ENCODE data around the gene KCNAB1. TPM values are rescaled to one million over a fixed set of nuclear protein-coding genes. Genes with fewer than 3 reads are reported as not detected.

Gene KCNAB1
- total RNA-seq, 1 donor from 2014 or later = 16.5 TPM

DNA sequence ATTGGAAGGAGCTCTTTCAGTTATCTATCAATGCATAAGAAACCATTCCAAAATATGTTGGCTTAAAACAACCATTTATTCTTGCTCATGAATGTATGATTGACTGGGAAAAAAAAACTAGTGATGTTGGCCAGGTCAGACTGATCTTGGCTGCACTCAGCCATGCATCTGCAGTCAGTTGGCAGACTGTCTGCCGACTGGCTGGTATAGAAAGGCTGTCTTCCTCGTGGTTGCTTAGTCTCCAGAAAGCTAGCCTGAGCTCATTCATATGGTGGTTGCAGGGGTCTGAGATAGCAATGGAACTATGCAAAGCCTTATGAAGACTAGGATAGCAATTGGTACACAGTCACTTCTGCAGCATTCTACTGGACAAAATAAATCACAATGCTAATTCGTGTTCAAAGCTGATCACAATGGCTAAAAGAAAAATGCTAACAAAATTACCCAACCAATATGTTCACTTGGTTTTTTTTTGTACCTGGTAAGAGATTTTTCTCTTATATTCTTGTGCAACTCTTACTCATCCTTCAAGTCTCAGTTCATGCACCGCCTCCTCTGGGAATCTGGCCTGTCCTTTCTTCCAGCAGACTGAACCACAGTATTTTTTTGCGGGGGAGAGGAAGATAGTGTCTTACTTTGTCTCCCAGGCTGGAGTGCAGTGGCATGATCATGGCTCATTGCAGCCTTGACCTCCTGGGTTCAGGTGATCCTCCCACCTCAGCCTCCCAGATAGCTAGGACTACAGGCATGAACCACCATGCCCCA lies 126.8 kb downstream of the KCNAB1 start:
- peaks cover 5% of the 10 kb centered on the region for H3K4me1 Mint-ChIP-seq (ENCODE audit: low read depth, unreplicated experiment)
- no peak overlapping the region for H3K27ac Mint-ChIP-seq (ENCODE audit: unreplicated experiment)
- no peak for DNase-seq
- H3K27me3 Mint-ChIP-seq (ENCODE audit: unreplicated experiment) = no peaks in the 10 kb centered on the region
- H3K36me3 Mint-ChIP-seq (ENCODE audit: unreplicated experiment) = no peaks in the 10 kb centered on the region
- H3K4me3 Mint-ChIP-seq (ENCODE audit: unreplicated experiment) = no peak overlapping the region
- TF ChIP-seq, protein P1, sequence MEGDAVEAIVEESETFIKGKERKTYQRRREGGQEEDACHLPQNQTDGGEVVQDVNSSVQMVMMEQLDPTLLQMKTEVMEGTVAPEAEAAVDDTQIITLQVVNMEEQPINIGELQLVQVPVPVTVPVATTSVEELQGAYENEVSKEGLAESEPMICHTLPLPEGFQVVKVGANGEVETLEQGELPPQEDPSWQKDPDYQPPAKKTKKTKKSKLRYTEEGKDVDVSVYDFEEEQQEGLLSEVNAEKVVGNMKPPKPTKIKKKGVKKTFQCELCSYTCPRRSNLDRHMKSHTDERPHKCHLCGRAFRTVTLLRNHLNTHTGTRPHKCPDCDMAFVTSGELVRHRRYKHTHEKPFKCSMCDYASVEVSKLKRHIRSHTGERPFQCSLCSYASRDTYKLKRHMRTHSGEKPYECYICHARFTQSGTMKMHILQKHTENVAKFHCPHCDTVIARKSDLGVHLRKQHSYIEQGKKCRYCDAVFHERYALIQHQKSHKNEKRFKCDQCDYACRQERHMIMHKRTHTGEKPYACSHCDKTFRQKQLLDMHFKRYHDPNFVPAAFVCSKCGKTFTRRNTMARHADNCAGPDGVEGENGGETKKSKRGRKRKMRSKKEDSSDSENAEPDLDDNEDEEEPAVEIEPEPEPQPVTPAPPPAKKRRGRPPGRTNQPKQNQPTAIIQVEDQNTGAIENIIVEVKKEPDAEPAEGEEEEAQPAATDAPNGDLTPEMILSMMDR (IDR thresholded peaks at IDR 0.05; ENCODE audit: partially characterized antibody, unreplicated experiment) = no peak
- H3K9me3 Mint-ChIP-seq (ENCODE audit: unreplicated experiment) = peaks cover 2% of the 10 kb centered on the region

DNA sequence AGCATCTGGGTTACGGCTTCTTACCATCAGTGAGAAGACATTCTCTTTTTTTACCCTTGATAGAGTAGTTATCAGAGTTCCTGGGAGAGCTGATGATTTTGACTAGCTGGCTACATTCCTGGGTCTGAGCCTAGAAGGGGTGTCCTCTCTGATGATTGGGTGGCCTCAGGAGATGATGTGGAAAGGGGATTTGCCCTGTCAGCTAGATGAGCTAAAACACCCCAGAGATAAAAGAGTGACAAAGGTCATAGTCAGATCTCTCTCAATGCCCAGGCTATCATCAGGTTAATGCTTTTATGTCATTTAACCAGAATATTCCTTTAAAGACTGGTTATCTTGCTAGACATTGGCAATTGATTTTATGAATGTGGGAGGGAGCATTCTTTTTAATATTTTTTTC lies 130.2 kb downstream of the KCNAB1 start:
- no peak overlapping the region for H3K4me3 Mint-ChIP-seq (ENCODE audit: unreplicated experiment)
- H3K36me3 Mint-ChIP-seq (ENCODE audit: unreplicated experiment) = no peaks in the 10 kb centered on the region
- no peaks in the 10 kb centered on the region for H3K27me3 Mint-ChIP-seq (ENCODE audit: unreplicated experiment)
- no peak for DNase-seq
- no peak overlapping the region for H3K27ac Mint-ChIP-seq (ENCODE audit: unreplicated experiment)
- TF ChIP-seq, protein P1 (IDR thresholded peaks at IDR 0.05; ENCODE audit: partially characterized antibody, unreplicated experiment) = no peak
- peaks cover 5% of the 10 kb centered on the region for H3K4me1 Mint-ChIP-seq (ENCODE audit: low read depth, unreplicated experiment)
- peaks cover 2% of the 10 kb centered on the region for H3K9me3 Mint-ChIP-seq (ENCODE audit: unreplicated experiment)

DNA sequence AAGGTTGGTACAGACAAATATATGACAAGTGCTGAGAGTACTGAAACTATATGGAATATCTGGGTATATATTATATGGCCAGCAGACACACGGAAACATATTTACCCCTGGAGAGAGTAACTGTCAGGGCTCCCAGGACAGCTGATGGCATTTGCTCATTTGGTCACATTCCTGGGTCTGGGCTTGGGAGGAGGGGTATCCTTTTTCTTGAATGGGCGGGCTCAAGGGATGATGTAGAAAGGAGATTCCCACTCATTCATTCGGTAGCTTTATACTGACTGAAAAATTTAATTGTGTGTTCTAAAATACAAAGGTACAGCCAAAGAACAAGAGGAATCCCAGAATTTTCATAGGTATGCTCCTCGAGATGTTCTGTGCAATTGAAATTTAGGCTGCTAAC lies 131.0 kb downstream of the KCNAB1 start:
- TF ChIP-seq, protein P1 (IDR thresholded peaks at IDR 0.05; ENCODE audit: partially characterized antibody, unreplicated experiment) = no peak
- Mint-ChIP-seq H3K9me3 (ENCODE audit: unreplicated experiment) (peaks cover 2% of the 10 kb centered on the region), H3K4me1 (ENCODE audit: low read depth, unreplicated experiment) (peaks cover 5% of the 10 kb centered on the region)

DNA sequence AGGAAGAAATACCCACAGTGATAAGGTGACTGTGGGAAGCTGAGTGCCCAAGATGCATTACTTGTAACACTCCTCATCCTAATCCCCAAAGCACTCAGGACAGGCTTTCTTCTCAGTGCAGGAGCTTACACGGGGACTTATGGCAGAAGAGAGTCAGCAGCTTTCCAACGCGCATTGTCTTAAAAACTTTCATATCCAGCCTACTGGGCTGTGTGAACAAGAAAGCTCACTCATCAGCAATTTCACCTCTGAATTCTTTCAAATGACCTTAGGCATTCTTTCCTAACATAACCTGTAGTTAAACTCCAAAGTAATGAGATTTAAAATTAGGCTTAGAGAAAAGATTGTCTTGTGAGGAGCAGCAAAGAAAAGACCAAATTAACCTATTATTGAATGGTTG lies 132.3 kb downstream of the KCNAB1 start:
- H3K9me3 Mint-ChIP-seq (ENCODE audit: unreplicated experiment) = peaks cover 2% of the 10 kb centered on the region

More for the DNA sequence above, 131.0 kb downstream of the KCNAB1 start:
- Mint-ChIP-seq H3K4me3 (ENCODE audit: unreplicated experiment) (no peak overlapping the region), H3K27ac (ENCODE audit: unreplicated experiment) (no peak overlapping the region), H3K27me3 (ENCODE audit: unreplicated experiment) (no peaks in the 10 kb centered on the region), H3K36me3 (ENCODE audit: unreplicated experiment) (no peaks in the 10 kb centered on the region)
- DNase-seq = no peak

DNA sequence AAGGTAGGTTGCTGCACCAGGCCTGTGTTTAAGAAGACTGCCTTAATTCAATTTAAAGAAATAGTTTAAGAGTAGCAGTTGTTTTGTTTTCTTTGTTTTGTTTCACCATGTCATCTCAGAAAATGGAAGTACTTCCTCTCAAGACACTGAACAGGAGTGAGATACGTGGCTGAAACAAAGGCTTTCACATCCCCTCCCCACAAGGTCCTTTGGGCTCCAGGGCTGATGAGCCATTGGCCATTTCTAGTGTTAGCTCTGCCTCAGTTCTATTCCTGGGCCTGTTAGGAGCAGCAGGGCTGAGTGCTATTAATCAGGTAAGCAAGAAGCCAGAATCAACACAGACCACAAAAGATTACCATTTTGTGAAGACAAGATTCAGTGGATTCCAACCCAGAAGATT lies 132.8 kb downstream of the KCNAB1 start:
- TF ChIP-seq, protein P1 (IDR thresholded peaks at IDR 0.05; ENCODE audit: partially characterized antibody, unreplicated experiment) = no peak
- H3K36me3 Mint-ChIP-seq (ENCODE audit: unreplicated experiment) = no peaks in the 10 kb centered on the region
- peaks cover 2% of the 10 kb centered on the region for H3K9me3 Mint-ChIP-seq (ENCODE audit: unreplicated experiment)
- no peak for DNase-seq
- H3K4me1 Mint-ChIP-seq (ENCODE audit: low read depth, unreplicated experiment) = peaks cover 5% of the 10 kb centered on the region
- H3K27ac Mint-ChIP-seq (ENCODE audit: unreplicated experiment) = no peak overlapping the region
- H3K4me3 Mint-ChIP-seq (ENCODE audit: unreplicated experiment) = no peak overlapping the region
- H3K27me3 Mint-ChIP-seq (ENCODE audit: unreplicated experiment) = no peaks in the 10 kb centered on the region

More for the DNA sequence above, 132.3 kb downstream of the KCNAB1 start:
- TF ChIP-seq, protein P1 (IDR thresholded peaks at IDR 0.05; ENCODE audit: partially characterized antibody, unreplicated experiment) = no peak
- no peaks in the 10 kb centered on the region for H3K36me3 Mint-ChIP-seq (ENCODE audit: unreplicated experiment)
- no peak overlapping the region for H3K27ac Mint-ChIP-seq (ENCODE audit: unreplicated experiment)
- H3K4me3 Mint-ChIP-seq (ENCODE audit: unreplicated experiment) = no peak overlapping the region
- H3K4me1 Mint-ChIP-seq (ENCODE audit: low read depth, unreplicated experiment) = peaks cover 5% of the 10 kb centered on the region
- H3K27me3 Mint-ChIP-seq (ENCODE audit: unreplicated experiment) = no peaks in the 10 kb centered on the region
- DNase-seq = no peak
